ENCODE data around the gene CAMK2D. TPM values are rescaled to one million over a fixed set of nuclear protein-coding genes. Genes with fewer than 3 reads are reported as not detected.

The CAMK2D gene
- total RNA-seq, 1 donor from 2014 or later: 40.2 TPM

- no peak for DNase-seq (ENCODE audit: low spot score)
Observed at GRCh38 chr4:113565702-113566012, 195.9 kb downstream of the CAMK2D start.

DNA sequence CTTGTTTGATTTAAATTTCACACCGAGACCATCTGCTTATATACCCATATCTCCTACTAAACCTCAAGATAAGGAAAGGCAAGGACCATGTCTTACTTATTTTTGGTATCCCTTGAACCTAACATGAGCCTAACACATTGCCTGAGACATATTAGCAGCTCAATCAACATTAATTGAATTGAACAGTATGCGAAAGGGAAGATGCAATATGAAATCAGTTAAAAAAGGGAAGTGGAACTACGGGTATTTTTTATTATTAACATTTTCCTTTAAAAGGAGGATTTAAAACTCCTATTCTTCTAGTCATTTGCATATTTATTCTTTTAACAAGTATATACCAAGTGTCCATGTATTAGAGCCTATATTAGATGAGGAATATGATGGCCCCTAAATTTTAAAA is 197.0 kb downstream of the CAMK2D start:
- no peak for DNase-seq (ENCODE audit: low spot score)

DNA sequence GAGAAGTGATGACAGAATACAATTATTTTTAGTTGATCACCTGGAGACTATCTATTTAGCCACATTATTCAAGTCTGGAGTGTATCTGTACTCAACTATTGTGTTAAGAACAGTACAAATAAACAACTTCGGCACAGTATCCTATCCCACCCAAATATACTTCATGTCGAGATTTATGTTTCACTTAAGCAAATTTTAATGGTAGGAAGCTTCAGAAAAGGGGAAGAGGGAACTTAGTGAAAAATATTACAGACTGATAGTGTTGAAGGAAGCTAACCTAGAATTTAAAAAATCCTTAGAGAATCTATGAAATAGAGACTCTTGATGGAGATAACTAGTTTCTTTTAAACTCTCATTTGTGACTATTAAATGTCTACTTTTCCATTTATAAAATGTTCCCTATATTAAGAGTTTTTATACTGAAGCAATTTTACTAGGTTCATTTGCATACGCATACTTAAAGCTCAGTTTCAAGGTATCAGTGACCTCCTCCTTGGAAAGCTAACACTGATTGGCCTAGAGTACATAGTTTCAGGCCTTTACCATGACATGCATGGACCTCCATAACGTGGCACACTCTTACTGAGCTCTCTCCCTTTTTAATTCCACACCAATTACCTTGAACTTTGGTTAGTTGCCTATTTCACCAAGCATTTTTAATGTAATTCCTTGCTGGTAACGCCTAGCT is 197.7 kb downstream of the CAMK2D start:
- no peak for DNase-seq (ENCODE audit: low spot score)

DNA sequence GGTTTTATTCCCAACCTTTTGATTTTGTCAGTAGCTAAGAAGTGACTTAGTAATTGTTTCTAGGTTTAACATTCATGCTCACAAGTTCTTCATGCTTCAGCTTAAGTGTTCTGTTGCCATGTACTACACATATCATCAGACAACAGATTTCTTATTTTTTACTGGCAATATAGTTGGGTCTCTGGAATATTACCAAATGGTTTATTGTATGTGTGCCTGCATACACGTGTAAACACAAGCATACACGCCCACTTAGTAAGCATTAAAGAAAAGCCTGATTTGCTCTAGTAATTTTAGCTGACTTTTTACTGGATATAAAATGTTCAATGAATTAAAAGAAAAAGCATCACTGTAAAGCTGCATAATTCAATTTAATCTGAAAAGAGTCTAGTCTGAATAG is 199.8 kb downstream of the CAMK2D start:
- DNase-seq (ENCODE audit: low spot score): no peak

DNA sequence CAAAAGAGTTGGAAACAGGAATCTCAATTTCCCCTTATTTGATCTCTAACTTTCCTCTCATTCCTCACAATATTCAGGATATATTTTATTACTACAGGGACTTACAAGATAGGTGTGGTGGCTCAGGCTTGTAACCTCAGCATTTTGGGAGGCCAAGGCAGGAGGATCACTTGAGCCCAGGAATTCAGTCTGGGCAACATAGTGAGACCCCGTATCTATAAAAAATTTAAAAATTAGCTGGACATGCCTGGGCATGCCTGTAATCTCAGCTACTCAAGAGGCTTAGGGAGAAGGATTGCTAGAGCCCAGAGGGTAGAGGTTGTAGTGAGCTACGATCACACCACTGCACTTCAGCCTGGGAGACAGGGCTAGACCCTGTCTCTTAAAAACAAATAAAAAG is 200.4 kb downstream of the CAMK2D start:
- DNase-seq (ENCODE audit: low spot score): no peak

GRCh38 chr4:113560579-113560978 is 201.0 kb downstream of the CAMK2D start:
- DNase-seq (ENCODE audit: low spot score): no peak

GRCh38 chr4:113559947-113560346 is 201.6 kb downstream of the CAMK2D start:
- DNase-seq (ENCODE audit: low spot score): no peak

DNA sequence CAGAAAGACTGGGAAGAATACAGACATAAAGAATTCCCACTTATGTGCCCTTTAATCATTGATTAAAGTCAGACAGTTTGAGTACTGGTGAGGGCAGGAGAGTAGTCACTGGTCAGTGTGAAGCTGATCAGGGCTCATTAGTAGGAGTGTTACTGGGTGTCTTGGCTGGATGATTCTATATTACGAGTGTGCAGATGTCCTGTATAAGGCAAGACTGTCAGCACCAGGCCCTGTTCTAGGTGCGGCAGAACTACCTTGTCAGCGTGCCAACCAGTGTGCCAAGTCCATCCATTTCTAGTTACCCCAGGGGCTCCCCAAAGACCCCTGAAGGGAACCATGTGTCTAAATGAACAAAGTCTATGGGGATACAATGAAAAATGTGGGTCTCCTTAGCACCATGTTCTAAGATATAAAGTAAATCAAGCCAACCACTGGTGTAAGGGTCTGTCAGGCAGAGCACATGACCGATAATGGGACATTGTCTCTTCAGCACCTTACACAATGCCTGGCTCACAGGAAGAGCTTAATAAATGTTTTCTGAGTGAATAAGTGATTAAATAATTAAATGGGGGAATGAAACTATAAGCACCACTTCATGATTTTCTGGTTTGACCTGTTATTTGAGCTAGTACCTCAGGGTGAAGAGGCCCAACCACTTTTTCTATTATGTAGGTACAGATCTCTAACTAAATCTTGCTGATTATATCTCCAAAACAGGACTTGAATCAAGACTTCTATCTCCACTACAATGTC is 205.0 kb downstream of the CAMK2D start:
- no peak for DNase-seq (ENCODE audit: low spot score)

- no peak for DNase-seq (ENCODE audit: low spot score)
Observed at GRCh38 chr4:113555868-113556267, 205.7 kb downstream of the CAMK2D start.

- no peak for DNase-seq (ENCODE audit: low spot score)
Observed at GRCh38 chr4:113553082-113553481, 208.5 kb downstream of the CAMK2D start.

- DNase-seq (ENCODE audit: low spot score): no peak
Observed at GRCh38 chr4:113550510-113550909, 211.0 kb downstream of the CAMK2D start.

DNA sequence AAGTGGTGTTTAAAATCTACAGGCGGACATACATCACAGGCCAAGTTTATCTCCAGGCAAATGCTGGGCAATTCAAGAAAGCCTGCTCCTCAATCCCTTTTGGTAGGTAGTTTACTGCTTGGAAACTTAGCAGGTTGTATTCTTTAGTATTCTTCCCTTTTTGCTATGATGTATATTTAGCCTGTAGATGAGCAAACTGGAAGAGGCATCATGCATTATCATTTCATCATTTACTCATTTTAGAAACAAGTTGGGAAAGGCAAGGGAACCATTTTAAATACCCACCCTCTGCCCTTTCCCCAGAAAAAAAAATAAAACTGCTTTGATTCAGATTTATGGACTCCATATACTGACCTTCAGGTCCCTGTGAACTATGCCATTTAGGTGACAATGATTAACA is 213.2 kb downstream of the CAMK2D start:
- no peak for DNase-seq (ENCODE audit: low spot score)

- DNase-seq (ENCODE audit: low spot score): peak; percentile 87
Observed at GRCh38 chr4:113547487-113548042, 214.0 kb downstream of the CAMK2D start.

GRCh38 chr4:113541933-113542332 is 219.6 kb downstream of the CAMK2D start:
- DNase-seq (ENCODE audit: low spot score): no peak

DNA sequence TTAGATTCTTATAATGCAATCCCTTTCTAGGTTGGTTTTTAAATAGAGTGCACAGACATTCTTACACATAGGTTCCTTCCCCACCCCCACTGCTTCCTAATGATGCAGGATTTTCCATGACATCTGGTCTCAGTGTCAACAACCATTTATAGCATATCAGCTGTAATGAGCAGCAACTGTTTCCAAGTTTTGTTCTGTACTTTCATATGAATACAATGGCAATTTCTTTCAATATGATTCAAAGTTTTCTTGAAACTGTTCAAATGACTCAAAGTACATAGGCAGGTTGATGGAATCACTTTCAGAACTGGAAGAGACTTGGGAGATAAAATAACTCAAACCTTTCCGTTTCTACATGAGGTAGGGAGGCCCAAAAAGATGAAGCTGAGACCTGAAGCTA is 220.7 kb downstream of the CAMK2D start:
- no peak for DNase-seq (ENCODE audit: low spot score)

GRCh38 chr4:113539408-113539807 is 222.1 kb downstream of the CAMK2D start:
- DNase-seq (ENCODE audit: low spot score): no peak

GRCh38 chr4:113537628-113538027 is 223.9 kb downstream of the CAMK2D start:
- DNase-seq (ENCODE audit: low spot score): no peak

DNA sequence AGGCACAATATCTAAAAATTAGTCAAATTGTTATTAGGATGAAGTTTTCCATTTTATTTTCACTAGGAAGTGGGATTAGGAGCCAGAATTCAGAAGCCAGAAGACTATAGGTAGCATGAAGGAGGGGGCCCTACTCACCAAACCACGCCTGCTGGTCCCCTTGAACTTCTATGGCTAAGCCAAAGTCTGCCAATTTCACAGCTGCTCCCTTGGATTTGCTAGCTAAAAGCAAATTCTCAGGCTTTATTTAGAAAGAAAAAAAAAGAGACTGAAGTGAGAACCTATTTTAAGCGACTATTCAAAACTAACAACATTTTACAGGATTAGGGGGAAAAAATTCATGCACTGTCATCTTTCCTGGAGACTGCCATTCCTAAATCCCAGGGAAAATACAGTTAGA is 224.3 kb downstream of the CAMK2D start:
- DNase-seq (ENCODE audit: low spot score): no peak

DNA sequence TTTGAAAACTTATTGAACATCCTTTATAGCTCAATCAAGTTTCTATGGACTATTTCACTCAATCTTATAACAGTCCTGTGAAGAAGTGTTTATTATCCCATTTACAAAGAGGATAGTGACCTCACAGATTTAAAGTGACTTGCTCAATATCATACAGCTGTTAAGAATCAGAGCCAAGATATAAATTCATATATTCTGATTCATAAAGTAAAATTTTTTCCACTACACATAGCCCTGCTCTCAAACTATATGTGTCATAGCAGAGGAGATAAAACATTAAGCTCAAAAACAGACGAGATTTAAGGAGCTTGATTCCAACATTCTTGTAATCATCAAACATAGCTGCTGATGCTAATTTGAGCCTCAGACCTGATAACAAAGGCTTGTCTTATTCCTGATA is 226.8 kb downstream of the CAMK2D start:
- DNase-seq (ENCODE audit: low spot score): no peak

DNA sequence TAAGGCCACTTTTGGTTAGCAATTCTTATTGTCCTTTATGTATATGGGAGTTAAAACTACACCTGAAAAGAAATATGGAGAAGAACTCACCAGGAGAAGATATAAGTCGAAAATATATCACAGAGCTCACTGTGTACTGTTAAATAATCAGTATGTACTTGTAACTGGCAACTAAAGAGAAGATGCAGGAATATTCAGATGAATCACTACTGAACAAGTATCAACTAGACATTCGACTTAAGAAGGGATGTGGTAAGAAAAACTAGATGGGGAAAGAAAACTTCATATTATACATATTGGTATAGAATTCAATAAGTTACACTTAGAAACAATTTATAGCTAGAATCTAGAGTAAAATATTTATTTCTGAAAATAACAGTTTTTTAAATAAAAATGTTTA is 230.0 kb downstream of the CAMK2D start:
- no peak for DNase-seq (ENCODE audit: low spot score)

DNA sequence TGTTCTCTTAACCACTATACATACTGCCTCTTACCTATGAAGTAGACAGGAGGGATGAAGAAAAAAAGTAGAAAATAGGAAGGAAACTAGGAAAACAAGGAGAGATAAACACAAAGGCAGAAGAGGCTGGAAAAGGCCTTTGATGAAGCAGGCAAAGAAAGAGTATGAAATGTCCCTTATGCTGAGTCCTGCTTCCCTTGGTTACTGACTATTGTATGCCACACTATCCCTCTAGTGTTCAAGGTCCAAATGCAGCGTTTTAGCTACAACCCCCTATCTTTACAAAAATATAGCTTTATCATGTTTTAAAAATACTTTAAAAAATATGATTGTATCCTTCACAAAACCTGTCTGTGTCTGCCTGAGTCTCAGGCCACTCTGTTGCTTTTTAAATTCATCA is 233.1 kb downstream of the CAMK2D start:
- no peak for DNase-seq (ENCODE audit: low spot score)

GRCh38 chr4:113525521-113525920 is 236.0 kb downstream of the CAMK2D start:
- no peak for DNase-seq (ENCODE audit: low spot score)

GRCh38 chr4:113524505-113525186 is 236.9 kb downstream of the CAMK2D start:
- no peak for DNase-seq (ENCODE audit: low spot score)

Measured in ureter (tissue), 1 donor.